OCI-M2 (cell line): ENCODE data around the gene CREB5.

Source experiments
- DNase-seq: peaks from one replicate; lab custom pipeline; 2025; ENCODE audit not compliant: unreplicated experiment; lab: John Stamatoyannopoulos, UW

CREB5 gene

DNA sequence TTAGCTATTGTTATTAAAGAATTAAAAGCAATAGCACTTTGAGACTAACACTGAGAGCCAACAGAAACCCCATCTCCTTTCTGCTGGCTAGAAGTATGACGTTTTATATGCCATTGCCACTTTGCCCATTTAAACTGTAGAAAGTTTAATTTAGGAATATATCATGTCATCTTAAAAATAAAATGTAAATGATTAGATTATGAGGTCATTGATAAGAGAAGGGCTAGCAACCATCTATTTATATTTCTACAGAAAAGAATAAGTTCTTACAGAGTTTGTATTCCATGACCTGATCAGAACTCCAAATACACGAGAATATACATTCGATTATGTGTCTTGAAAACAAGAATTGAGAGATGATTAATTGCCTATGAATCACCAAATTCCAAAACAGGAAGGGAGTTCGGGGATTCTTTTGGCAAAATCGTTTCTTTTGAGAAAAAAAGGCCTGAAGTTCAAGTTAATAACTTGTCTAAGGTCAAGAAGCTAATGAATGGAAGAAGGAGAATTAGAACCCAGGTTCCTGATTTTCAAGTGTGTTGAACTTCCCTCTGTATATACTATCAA, 318.9 kb downstream of the CREB5 start:
- no peak for DNase-seq

DNA sequence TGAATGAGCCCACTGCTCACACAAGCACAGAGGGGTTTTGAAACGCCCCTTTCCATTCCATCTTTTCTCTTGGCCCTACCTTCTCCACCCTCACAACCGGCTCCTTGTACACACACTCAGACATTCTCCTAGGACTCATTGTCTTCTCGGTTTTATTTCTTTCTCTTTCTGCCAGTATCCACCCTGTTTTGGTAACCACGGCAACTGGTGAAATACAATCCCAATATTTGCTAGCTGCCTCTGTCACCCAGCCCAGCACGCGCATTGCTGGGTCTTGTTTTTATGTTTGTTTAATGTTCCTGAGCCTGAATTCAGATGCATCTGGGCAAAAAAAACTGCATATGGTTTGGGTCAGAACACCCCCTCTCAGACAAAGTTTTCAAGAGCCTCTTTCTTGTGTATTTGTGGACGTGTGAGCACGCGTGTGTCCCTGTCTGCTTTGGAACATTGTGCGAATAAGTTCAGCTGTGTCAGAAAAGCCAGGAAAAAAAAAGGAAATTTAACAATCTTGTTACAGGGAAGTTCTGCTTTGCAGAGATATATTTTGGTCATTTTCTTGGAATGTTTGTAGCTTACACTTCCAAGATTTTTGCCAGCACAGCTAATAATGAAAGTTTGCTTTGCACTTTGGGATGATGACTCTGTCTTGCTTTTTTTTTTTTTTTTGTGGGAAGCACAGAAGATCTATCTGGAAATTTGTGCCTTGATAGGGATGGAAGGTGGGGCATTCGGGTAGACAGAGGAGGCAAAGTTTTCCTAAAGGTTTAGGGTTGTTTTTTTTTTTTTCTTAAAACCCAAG, 320.0 kb downstream of the CREB5 start:
- DNase-seq, result no peak

DNA sequence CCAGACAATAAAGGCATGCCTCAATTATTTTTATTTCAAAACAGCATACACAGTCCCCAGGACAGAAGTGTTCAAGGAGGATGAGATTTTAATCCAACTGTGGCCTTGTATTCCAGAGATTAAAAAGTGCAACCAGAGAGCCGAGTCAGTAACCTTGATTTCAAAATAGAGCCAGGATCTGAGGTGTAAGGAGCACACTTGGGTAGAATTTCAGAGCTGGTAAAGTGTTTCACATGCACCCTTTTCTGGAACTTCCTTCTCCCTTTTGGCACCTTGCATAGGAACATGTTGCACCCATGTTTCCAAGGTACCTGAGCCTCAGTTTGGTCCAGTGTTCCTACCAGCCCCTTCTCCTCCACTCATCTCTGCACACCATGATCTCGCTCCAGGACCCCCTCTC, 320.7 kb downstream of the CREB5 start:
- no peak for DNase-seq

DNA sequence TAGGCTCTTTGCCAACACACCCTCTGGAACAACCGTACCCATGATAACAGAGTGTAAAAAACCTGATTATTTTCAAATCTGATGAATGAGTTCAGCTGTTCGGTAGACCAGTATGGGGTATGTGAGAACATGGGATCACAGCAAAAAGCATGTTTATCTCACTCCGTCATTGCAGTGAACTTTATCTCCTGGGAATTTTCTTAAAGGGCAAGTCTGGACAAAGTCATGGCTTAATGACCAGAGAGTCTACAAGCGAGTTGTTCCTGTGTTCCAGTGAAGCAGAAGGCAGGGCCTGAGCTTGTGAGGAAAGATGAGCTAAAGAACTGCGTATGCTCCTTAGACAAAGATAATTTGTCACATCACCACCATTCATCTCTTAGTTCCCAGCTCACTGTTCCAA, 326.1 kb downstream of the CREB5 start:
- DNase-seq, result no peak

DNA sequence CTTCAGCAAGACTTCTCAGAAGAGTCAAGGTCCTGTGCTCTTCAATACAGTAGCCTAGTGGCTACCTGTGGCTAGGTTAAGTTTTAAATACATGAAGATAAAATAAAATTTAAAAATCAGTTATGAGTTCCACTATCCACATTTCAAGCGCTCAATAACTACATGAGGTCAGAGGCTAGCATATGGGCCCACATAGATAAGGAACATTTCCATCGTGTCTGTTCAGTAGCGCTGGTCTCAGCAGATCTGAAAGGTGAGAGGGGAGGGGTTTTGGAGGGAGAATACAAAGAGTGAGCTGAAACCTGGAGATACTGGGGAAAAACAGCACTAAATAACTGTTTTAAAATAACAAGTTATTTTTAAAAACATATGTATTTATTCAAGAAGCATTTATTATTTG, 326.8 kb downstream of the CREB5 start:
- no peak for DNase-seq

DNA sequence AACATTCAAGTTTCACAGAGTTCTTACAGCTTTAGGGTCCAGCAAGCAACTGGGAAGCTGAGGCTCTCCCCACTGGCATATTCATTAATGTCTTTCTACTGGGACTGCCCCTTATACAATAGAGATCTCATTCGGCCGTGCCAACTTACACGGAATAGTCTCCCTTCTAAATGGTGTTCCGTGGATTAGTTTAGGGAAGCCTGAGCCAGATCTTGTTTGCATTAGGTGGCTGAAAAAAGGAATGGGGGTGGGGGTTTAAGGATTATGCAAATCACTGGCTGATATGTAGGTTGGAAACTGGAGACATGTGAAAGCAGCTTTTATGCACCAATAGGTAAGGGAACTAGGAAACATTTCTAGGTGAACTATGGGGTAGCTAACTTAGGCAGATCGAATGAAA, 327.5 kb downstream of the CREB5 start:
- no peak for DNase-seq

DNA sequence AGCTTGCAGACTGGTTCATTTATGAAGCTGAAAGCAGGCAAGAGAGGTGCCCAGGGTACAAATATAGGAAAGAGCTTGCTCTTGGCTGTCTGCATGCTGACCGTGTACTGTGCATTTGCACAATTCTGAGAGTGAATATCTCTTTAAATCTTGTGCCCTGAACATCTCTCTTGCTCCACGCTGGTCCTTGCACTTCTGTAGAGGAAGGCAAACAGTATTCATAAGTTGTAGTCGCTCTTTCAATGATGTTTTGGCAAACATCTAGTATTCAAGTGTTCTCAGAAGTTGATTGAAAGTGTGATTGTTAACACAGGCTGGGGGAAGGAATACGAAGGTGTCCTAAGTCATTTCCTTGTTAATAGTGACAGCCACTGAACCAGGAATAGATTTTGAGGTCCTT, 332.6 kb downstream of the CREB5 start:
- DNase-seq, result no peak

DNA sequence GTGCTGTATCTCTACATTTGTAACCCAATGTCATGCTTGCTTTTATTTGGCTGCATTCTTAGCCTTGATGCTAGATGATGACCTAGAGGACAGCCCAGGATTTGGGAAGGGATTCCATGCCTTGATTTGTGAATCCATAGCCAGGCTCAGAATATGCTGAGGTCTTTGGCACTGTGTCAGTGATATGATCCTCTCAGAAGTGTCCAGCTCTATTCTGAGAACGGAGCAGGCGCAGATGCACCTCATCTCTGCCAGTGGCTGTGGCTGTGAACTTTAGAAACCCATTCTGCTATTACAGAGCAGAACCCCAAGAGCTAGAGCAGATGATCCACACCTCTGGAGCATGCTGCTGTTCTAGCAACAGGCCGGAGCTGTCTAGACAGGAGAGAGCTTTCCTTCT, 333.0 kb downstream of the CREB5 start:
- no peak for DNase-seq

DNA sequence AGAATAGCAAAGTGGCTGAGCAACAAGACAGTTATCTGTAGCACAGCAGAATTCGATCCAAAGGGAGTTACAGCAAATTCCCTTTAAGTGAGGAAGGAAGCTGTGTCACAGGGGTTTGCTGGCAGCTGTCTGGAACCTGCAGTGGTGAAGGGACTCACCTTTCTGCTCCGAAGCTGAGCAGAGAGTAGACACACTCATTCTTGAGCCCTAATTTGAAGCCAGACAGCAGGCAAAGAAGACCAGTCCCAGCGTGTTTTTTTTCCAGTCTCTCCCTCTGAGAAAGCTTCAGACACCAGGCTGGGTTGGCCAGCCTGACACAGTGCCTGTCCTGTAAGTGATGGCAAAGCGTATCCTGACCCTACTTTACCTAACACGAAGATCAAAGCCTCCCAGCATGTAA, 335.1 kb downstream of the CREB5 start:
- DNase-seq, result no peak

DNA sequence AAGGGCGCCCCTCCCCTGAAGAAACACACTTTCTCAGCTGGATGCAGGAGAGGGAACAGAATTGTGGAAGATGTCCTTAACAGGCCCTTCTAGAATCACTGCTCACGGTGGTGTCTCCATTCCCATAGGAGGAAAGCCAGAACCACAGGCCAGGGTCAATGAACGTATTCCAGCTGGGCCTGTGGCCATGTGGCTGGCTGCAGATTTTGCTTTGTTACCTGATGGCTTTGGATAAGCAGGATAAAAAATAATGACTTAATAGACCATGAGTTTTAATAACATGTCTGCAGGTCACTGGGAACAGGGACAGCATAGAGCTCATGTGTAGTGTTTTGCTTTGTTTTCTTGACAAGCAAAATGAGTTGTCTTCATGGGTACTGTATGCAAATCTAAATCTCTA, 335.5 kb downstream of the CREB5 start:
- no peak for DNase-seq

DNA sequence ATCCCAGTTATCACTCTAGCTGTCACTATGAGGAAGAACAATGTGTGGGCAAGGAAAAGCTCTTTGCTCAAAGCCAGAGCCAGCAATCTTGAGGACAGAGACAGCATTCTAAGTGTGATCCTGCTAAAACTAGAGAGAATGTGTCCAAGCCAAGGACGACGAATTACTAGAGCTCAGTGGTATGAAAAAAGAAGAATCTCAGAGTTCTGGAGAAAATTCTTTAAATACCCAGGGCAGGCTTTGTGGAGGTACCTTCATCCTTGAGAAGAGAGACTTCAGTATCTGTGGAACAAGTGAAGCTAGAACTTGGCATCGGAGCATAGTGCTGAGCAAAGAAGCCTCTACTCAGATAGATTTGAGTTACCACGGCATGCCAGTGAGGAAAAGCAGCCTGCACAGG, 336.0 kb downstream of the CREB5 start:
- no peak for DNase-seq

DNA sequence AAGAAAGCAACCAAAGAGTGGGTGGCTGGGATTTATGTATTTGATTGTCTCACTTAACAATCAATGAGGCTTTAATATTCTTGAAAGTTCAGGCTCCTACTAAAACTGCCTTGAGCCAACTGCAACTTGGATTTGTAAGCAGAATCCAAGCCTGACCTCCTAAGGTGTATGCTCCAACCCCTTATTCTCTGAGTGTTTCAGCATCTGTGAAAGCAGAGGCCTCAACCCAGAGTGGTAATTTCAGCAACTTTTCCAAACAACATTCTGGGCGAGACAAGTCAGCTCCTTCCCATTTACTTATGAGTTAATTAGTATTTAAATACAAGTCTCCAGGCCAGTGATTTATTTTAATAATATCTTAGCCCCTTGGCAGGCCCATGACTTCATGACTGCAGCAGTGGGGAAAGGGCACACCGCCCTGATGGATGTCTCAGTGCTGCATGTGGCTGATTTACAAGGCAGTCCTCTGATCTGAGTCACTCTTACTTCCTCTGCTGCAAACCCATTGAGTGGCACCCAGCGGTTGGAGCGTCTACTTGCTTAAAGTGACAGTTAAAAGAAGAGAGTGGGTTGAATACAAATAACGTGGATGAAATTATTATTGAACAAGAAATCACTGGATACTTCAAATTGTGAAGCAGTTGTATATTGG, 336.7 kb downstream of the CREB5 start:
- DNase-seq, result no peak

DNA sequence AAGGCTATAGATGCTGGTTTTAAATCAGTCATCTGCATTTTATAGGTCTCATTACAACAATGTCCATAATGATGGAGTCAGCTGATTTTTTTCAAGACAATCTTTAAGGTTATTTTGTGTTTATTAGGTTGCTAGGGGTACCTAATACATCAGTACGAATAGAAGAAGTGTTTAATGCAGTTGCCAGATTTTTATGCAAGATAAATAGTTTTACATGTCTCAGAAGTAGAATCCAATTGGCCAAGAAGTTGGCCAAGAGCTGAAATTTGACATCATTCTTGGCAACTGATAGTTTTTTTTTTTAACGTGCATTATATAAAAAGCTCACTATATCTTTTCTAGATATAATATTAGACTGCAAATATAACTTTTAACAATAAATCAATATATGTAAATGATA, 337.3 kb downstream of the CREB5 start:
- DNase-seq, result no peak

DNA sequence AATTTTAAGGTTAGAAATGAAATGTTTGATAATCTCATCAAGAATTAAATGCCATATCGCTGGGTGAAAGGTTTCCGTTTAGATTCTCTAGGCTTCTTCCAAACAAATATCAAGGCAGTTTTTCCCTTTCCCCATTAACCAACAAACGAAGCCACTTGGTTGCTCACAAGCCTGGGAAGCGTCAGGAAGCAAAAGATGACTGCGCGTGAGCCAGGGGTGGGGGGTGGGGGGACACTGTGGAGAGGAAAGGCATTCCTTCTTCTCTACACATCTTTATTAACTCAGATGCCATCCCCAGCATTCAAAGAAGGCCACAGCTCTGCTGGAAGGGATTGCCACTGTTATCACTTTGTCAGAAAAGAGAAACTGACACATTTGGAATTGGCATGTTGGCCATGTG, 338.7 kb downstream of the CREB5 start:
- DNase-seq, result no peak

DNA sequence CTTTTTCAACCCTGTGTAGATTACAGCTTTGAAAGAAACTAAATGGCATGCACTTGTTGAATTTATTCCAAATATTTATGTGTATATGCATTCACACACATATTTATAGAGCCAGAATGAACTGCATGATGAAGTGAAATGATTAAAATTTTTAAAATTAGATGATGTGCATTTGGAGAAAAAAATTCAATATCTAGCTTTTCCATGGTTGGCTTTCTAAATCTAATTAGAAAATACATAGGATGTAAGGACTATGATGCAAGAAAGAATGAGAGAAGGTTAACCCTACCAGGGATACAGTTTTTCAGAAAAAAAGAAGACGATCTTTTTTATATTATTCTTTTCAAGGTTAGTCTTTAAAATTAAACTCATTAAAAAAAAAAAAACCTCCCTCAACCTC, 341.3 kb downstream of the CREB5 start:
- no peak for DNase-seq

DNA sequence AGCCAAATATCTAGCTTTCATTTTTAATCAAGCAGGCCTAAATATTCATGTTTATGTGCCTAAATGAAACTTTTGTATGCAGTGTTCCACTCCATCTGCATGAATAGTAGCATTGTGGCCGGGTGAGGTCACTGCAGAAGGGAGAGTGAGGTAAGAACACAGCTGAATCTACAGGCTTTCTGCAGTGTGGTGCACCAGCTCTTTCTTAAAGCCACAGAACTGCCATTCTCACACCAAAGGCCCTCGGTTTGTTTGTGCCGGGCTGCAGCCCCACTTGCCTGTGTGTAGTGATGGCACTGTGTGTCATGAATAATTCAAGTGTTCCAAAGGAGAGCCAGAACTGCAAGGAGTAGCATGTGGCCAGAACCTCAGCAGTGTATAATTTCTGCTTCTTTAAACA, 341.7 kb downstream of the CREB5 start:
- no peak for DNase-seq

DNA sequence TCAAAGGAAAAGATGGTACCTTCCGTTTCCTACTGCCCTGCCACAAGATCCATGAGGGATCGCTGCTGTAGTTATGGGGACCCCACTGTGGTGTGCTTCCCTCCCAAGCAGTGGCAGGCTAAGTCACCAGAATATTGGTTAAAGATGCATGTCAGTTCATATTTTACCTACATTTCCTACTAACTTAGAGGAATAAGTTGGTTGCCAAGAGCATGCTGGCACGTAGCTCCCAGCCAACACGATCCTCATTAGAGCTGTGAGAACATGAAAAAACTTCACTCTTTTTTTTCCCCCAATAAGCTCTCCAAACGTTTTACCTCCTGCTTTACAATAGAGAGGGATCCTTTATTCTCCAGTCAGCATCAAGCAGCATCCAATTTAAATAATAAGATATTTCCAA, 342.1 kb downstream of the CREB5 start:
- no peak for DNase-seq

DNA sequence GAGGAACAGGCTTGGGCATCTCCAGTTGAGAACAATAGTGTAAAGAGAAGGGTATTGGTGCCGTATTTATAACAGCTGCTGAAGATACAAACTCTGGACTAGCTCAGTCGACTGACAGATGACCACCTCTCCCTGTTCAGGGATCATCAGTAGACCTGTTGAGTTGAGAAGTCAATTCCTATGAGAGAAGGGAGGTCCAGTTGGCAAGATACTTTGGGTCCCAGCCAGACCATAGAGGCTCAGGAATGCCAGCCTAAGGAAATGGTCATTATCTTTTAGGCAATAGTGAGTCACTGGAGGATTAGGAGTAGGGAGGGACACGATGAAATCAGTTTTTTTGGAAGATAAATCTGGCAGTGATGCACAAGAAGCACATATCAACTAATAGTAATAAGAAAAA, 342.9 kb downstream of the CREB5 start:
- no peak for DNase-seq

DNA sequence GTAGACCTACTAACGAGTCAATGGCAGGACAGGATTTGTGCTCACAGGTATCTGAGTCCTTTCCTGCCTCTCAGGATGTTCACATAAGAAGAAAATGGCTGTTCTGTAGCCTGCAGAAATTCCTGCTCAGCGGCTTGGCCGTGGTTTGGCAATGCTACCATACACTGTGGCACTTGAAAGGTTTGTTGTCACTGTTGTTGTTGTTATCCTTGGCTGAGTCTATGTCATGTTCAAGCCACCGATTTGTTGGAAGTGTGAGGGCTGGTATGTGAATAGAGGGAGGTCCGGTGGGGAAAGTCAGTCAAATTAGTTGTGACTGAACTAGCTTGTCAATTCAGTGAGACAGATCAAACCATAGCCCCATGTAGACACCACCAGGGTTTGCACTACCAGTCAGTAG, 345.9 kb downstream of the CREB5 start:
- DNase-seq, result no peak

DNA sequence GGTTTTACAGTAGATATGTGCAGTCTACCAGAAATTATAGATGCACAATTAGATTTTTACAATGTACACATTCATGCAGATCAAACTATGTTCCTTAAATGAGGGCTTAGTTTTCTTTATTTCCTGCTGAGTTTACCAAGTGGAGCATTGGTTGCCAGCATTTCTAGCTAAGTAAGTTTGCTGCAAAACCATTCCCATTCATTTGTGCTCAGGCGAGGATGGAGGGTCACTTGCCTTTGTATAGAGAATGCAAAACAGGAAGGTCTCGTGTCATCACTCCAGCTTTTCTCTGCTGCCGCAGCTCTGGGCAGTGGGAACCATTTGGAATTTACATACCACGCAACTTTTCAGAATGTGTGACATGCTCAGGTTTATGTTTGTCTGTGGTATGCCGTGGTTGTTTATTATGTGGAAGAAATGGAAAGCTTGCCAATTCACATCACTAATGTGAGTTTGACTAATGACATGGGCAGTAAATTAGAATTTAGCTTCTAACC, 347.2 kb downstream of the CREB5 start:
- no peak for DNase-seq

DNA sequence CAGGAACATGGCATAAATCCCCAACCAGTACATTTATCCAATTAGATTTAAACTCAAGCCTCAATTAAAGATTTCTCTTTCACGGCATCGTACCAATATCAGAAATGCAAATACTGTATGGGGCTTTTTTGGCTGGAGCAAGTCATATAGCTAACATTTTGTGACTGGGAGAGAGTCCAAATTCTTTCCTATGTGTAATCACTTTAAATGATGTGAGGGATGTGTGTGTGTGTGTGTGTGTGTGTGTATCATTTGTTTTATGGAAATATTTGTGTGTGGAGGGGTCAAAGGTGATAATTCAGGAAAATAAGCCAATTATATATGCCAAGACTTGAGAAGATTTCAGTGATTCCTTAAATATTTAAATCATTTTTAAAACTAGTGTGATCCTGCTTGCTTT, 349.2 kb downstream of the CREB5 start:
- no peak for DNase-seq

DNA sequence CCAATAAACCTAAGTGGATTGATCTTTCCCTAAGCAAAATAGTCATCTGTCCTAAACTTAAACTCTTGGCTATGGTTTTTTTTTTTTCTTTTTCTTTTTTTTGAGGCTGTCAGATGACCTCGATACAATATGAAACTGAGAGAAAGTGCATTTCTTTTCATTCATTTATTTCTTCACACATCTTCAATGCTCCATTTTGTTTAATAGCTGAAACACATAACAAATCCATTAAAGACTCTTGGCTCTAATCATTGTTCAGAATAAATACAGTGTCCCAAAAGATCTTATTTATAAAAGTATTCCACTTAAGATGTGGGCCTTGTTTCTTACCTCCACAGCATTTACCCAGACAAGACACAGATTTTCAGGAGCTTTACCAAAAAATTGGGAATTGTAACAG, 350.3 kb downstream of the CREB5 start:
- no peak for DNase-seq
